Psoas muscle (tissue), 8 donors: ENCODE measurements around the gene TCFL5. TPM values are rescaled to one million over a fixed set of nuclear protein-coding genes. Genes with fewer than 3 reads are reported as not detected.
A peak's percentile ranks its signal among the peaks of the same experiment; 100 is the strongest.

Experiments used
- ATAC-seq, 4 donors: fragments of 200-7000 bp; cut with Tn5 transposase; one replicate each; pipeline ENCODE4 v1.9.1; 2020; ENCODE audit warnings: moderate library complexity in 3 of 4, mild to moderate bottlenecking in 2 of 4
- DNase-seq, 2 donors: peaks; one replicate each; pipeline ENCODE4 v3.0.0-alpha.2; 2020
- H3K27ac ChIP-seq: fragments of 200-600 bp; one replicate; pipeline ENCODE4 v1.8.0; 2022
- H3K27me3 ChIP-seq, 3 donors: fragments of 200-600 bp in 1 of 3; one replicate each; pipeline versions ENCODE4 v1.6.1 to v1.8.0; 2013 to 2022; ENCODE audit warnings: low read length in 2 of 3, mild to moderate bottlenecking in 2 of 3, moderate library complexity in 1 of 3; ENCODE audit not compliant: insufficient read depth in 3 of 3
- H3K36me3 ChIP-seq, 2 donors: fragments of 200-600 bp in 1 of 2; one replicate each; pipeline versions ENCODE4 v1.6.1 to v1.8.0; 2013 to 2022; ENCODE audit warnings: low read depth in 1 of 2, mild to moderate bottlenecking in 1 of 2, moderate library complexity in 1 of 2; ENCODE audit not compliant: insufficient read depth in 1 of 2
- H3K4me1 ChIP-seq: fragments of 200-600 bp; one replicate; pipeline ENCODE4 v1.8.0; 2022
- H3K4me3 ChIP-seq: fragments of 200-600 bp; one replicate; pipeline ENCODE4 v1.8.0; 2022; ENCODE audit warnings: mild to moderate bottlenecking
- H3K9me3 ChIP-seq: fragments of 200-600 bp; one replicate; pipeline ENCODE4 v1.8.0; 2022
- CTCF ChIP-seq: fragments of 200-600 bp; IDR thresholded peaks from one replicate; pipeline ENCODE4 v1.8.0; 2022; ENCODE audit warnings: antibody characterized with exemption
- WGBS, 3 donors: extraction: QIAGEN DNeasy Blood & Tissue Kit; methylation state at CpG; one replicate each; pipeline versions ENCODE4 v1.1.6 to v1.1.7; 2013; 5-methylcytosine and 5-hydroxymethylcytosine counted together
- intact Hi-C, 2 donors: fragments of 100-400 bp; cut with DNase I; formaldehyde crosslinking; loops; one replicate each; pipeline versions ENCODE4 v1.11.0 to v1.14.2; 2022
- polyA plus RNA-seq, 3 donors: library from polyadenylated mRNA; stranded (reverse); fragments of 200-250 nt; gene quantifications; one replicate each; pipeline ENCODE4 v1.2.3, GENCODE V29; 2013
- total RNA-seq, 4 donors: library from RNA; stranded (reverse); fragmentation: NEBNext Ultra II Directional in 2 of 4; extraction: Animal tissue kit (Norgen Biotek cat#: 25700) in 2 of 4; gene quantifications; one replicate each; pipeline versions ENCODE4 v1.2.1 to v1.2.4, GENCODE V29; 2021 to 2023
- donor health status: healthy with polysubstance abuse.
- donor health status: DM: no; HTN: no; CAD: no; lungs with moderate emphysema.
- donor health status: Bipolar disorder and iron deficiency.
- donor health status: healthy.
- donor health status: DM: yes; HTN: yes; CAD: no.
- donor health status: DM: no; HTN: no; CAD: no.
- donor health status: DM: no; HTN: no; CAD: no.
- donor health status: DM: yes; HTN: yes; CAD: no.

The TCFL5 gene
- total and polyA plus RNA-seq, 7 donors: 2.3 to 5.2 (median 3.9) TPM

- 8 to 11% (median 8%) methylated on average over 19 to 25 of the region's 25 CpGs for WGBS, 3 donors
These were observed 42.8 kb downstream of the TCFL5 start for GRCh38 chr20:62818592-62819493.

GRCh38 chr20:62817975-62818591 is 43.5 kb downstream of the TCFL5 start:
- TF ChIP-seq CTCF: no peak
- no peak for DNase-seq
- no peak overlapping the region for H3K4me3 ChIP-seq
- H3K27ac ChIP-seq: no peak overlapping the region
- peaks cover 0 to 4% of the 10 kb centered on the region in 2 donors for H3K36me3 ChIP-seq
- peaks cover 0 to 60% (median 33%) of the 10 kb centered on the region in 3 donors for H3K27me3 ChIP-seq
- WGBS, 3 donors: 63 to 64% (median 63%) methylated on average over 12 of the region's 12 CpGs
- no peak for ATAC-seq
- intact Hi-C loops: no loop called here
- H3K9me3 ChIP-seq: no peaks in the 10 kb centered on the region
- peaks cover 14% of the 10 kb centered on the region for H3K4me1 ChIP-seq

More at GRCh38 chr20:62818592-62819493, 42.8 kb downstream of the TCFL5 start:
- no peak for TF ChIP-seq CTCF
- ATAC-seq: peak in 1 of 4 donors; percentile 23
- peaks cover 0 to 60% (median 33%) of the 10 kb centered on the region in 3 donors for H3K27me3 ChIP-seq
- H3K4me1 ChIP-seq: peaks cover 14% of the 10 kb centered on the region
- no peak overlapping the region for H3K27ac ChIP-seq
- H3K4me3 ChIP-seq: no peak overlapping the region
- no peaks in the 10 kb centered on the region for H3K9me3 ChIP-seq
- peak; percentile 58 to 76 for DNase-seq
- intact Hi-C loops: no loop called here
- H3K36me3 ChIP-seq: no peaks in the 10 kb centered on the region

- Histone ChIP-seq H3K27me3 (peaks cover 0 to 60% (median 33%) of the 10 kb centered on the region in 3 donors), H3K4me3 (peak within 1 kb of the TSS; percentile 40), H3K4me1 (peaks cover 14% of the 10 kb centered on the region), H3K36me3 (peaks cover 0 to 12% of the 10 kb centered on the region in 2 donors), H3K9me3 (no peaks in the 10 kb centered on the region), H3K27ac (no peak within 1 kb of the TSS)
- no peak for TF ChIP-seq CTCF
- 7 to 10% (median 9%) methylated on average over 28 to 108 of the region's 108 CpGs for WGBS, 3 donors
- no peak for ATAC-seq
- DNase-seq: no peak
- intact Hi-C loops: no loop called here
These were observed 44.4 kb downstream of the TCFL5 start, which contains the start of gene COL9A3 for GRCh38 chr20:62816884-62817873. Gene COL9A3 (plus strand): TSS chr20:62817050. CDS start chr20:62817065, 15 bp downstream.
